ENCODE data around the gene COQ9.
A peak's percentile ranks its signal among the peaks of the same experiment; 100 is the strongest.

Gene COQ9

GRCh38 chr16:57447186-57447962 is at the start of gene COQ9, which contains the start of gene CIAPIN1:
Gene COQ9, plus strand, starts transcription at chr16:57447479. Its CDS starts 27 bp downstream, at chr16:57447506.
Gene CIAPIN1, minus strand, starts transcription at chr16:57447385. Its CDS starts 6,457 bp downstream, at chr16:57440928.
- DNase-seq = peak; percentile 97

- peak; percentile 30 for DNase-seq
These were observed 49.8 kb upstream of the COQ9 start for GRCh38 chr16:57397493-57397892.

GRCh38 chr16:57401943-57402640 is 45.2 kb upstream of the COQ9 start:
- DNase-seq = no peak

- DNase-seq = no peak
These were observed 43.1 kb upstream of the COQ9 start, which contains the start of gene CCL17 for GRCh38 chr16:57403965-57404817. Gene CCL17, plus strand, starts transcription at chr16:57404767. Its CDS starts 9,166 bp downstream, at chr16:57413933.

- no peak for DNase-seq
These were observed 42.2 kb upstream of the COQ9 start for GRCh38 chr16:57405097-57405496.

- no peak for DNase-seq
These were observed 40.4 kb upstream of the COQ9 start for GRCh38 chr16:57406881-57407280.

- DNase-seq = no peak
These were observed 39.5 kb upstream of the COQ9 start for GRCh38 chr16:57407521-57408353.

GRCh38 chr16:57409065-57409464 is 38.2 kb upstream of the COQ9 start:
- DNase-seq = no peak

- no peak for DNase-seq
These were observed 37.2 kb upstream of the COQ9 start for GRCh38 chr16:57409870-57410587.

- no peak for DNase-seq
These were observed 35.8 kb upstream of the COQ9 start for GRCh38 chr16:57411362-57411976.

- no peak for DNase-seq
These were observed 34.7 kb upstream of the COQ9 start for GRCh38 chr16:57412584-57412983.

- DNase-seq = no peak
These were observed 34.0 kb upstream of the COQ9 start for GRCh38 chr16:57413301-57413730.

GRCh38 chr16:57413733-57414132 is 33.5 kb upstream of the COQ9 start:
- no peak for DNase-seq

- no peak for DNase-seq
These were observed 31.2 kb upstream of the COQ9 start for GRCh38 chr16:57416084-57416483.

- no peak for DNase-seq
These were observed 27.8 kb upstream of the COQ9 start for GRCh38 chr16:57419506-57419905.

- peak; percentile 72 for DNase-seq
These were observed 25.0 kb upstream of the COQ9 start for GRCh38 chr16:57422026-57422944.

- no peak for DNase-seq
These were observed 24.1 kb upstream of the COQ9 start for GRCh38 chr16:57423152-57423551.

- no peak for DNase-seq
These were observed 22.7 kb upstream of the COQ9 start for GRCh38 chr16:57424583-57424982.

- no peak for DNase-seq
These were observed 20.9 kb upstream of the COQ9 start for GRCh38 chr16:57426356-57426755.

GRCh38 chr16:57427307-57427706 is 20.0 kb upstream of the COQ9 start:
- DNase-seq = no peak

Data from hematopoietic multipotent progenitor cell treated with erythropoietin and hydrocortisone succinate and interleukin-3 and kit ligand, for 4 days (in vitro differentiated cells).